Measurements from ENCODE around the gene PRKCQ.

The PRKCQ gene

DNA sequence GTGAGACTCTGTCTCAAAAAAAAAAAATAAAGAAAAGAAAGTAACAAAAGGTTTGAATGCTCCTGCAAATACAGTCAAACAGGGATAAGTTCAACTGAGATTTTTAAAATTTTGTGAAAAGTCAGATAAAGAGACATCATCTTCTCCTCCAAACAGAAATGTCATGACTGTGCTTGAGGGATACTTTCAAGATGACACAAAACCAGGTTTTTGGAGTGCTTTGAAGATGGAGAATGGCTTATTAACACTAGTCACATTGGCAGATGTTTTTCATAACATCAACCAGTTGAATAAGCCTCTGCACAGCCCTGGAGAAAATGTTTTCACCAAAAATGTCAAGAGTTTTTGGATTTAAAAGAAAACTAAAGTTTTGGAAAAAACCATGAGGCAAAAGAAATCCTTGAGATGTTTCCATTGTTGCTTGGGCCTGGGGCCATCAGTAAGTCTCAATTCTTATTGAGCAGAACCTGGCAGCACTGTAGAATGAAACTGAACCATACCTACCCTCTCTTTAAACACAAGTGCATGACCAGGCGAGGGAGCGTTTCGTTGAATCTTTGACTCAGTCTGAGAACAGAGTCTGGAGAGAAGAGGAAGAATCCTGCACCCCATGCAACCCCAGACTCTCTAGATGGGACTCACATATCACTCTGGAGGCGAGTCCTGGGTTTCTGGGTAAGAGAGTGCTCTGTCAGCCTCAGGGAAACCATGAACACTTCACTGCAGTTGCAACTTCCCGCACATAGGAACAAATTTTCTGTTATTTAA lies 37.4 kb upstream of the PRKCQ start:
- no peak for DNase-seq (ENCODE audit: low read depth in 1 of 2, low spot score in 1 of 2)
- no peaks in the 10 kb centered on the region for H3K27me3 ChIP-seq (ENCODE audit: insufficient read depth, poor library complexity, severe bottlenecking)
- TF ChIP-seq GABPA (IDR thresholded peaks at IDR 0.05; ENCODE audit: low read depth), result no peak
- TF ChIP-seq, protein P1, sequence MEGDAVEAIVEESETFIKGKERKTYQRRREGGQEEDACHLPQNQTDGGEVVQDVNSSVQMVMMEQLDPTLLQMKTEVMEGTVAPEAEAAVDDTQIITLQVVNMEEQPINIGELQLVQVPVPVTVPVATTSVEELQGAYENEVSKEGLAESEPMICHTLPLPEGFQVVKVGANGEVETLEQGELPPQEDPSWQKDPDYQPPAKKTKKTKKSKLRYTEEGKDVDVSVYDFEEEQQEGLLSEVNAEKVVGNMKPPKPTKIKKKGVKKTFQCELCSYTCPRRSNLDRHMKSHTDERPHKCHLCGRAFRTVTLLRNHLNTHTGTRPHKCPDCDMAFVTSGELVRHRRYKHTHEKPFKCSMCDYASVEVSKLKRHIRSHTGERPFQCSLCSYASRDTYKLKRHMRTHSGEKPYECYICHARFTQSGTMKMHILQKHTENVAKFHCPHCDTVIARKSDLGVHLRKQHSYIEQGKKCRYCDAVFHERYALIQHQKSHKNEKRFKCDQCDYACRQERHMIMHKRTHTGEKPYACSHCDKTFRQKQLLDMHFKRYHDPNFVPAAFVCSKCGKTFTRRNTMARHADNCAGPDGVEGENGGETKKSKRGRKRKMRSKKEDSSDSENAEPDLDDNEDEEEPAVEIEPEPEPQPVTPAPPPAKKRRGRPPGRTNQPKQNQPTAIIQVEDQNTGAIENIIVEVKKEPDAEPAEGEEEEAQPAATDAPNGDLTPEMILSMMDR (IDR thresholded peaks at IDR 0.05; ENCODE audit: insufficient read depth, low read length), result no peak
- TF ChIP-seq REST (IDR thresholded peaks at IDR 0.05; ENCODE audit: insufficient replicate concordance, low read depth), result no peak
- no peak for TF ChIP-seq POLR2AphosphoS5 (IDR thresholded peaks at IDR 0.05; ENCODE audit: low read depth)
- no peak for TF ChIP-seq SPI1 (IDR thresholded peaks at IDR 0.05; ENCODE audit: borderline replicate concordance, low read depth)
- no peak overlapping the region for H3K27ac ChIP-seq (replicated peaks)
- no peak overlapping the region for H3K4me3 ChIP-seq (replicated peaks; ENCODE audit: insufficient read depth, low read length)

DNA sequence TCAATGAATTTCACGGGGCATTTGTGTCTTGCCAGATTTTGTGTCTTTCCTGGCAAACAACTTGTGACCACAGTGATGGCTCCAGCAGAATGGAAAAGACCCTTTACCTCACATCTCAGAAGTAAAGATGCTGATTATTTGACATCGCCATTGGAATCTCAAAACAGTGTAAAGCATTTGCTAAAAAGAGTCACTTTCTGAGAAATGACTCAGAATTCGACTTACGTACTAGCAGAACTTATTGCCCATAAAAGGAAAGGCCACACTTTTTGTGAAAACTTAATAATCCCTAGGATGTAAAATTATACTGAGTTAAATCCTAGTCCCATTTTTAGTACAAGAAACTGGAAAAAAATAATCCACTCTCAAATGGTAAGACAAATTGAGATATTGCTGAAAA lies 35.9 kb upstream of the PRKCQ start:
- TF ChIP-seq SPI1 (IDR thresholded peaks at IDR 0.05; ENCODE audit: borderline replicate concordance, low read depth), result no peak
- TF ChIP-seq, protein P1 (IDR thresholded peaks at IDR 0.05; ENCODE audit: insufficient read depth, low read length), result no peak
- no peak for TF ChIP-seq GABPA (IDR thresholded peaks at IDR 0.05; ENCODE audit: low read depth)
- TF ChIP-seq REST (IDR thresholded peaks at IDR 0.05; ENCODE audit: insufficient replicate concordance, low read depth), result no peak
- TF ChIP-seq POLR2AphosphoS5 (IDR thresholded peaks at IDR 0.05; ENCODE audit: low read depth), result no peak
- Histone ChIP-seq H3K4me3 (replicated peaks; ENCODE audit: insufficient read depth, low read length) (no peak overlapping the region), H3K27me3 (ENCODE audit: insufficient read depth, poor library complexity, severe bottlenecking) (no peaks in the 10 kb centered on the region), H3K27ac (replicated peaks) (no peak overlapping the region)
- DNase-seq (ENCODE audit: low read depth in 1 of 2, low spot score in 1 of 2), result no peak

DNA sequence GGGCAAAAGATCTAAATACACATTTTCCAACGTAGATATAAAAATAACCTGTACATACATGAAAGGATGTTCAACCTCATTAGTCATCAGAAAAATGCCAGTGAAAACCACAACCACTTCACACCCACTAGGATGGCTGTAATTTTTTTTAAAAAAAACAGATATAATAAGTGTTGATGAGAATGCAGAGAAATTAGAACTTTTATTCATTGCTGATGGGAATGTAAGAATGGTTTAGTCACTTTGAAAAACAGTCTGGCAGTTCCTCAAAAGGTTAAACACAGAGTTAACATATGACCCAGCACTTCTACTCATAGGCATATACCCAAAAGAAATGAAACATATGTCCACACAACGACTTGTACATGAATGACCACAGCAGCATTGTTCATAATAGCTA lies 32.3 kb upstream of the PRKCQ start:
- no peak for DNase-seq (ENCODE audit: low read depth in 1 of 2, low spot score in 1 of 2)
- no peak overlapping the region for H3K4me3 ChIP-seq (replicated peaks; ENCODE audit: insufficient read depth, low read length)
- no peak overlapping the region for H3K27ac ChIP-seq (replicated peaks)
- H3K27me3 ChIP-seq (ENCODE audit: insufficient read depth, poor library complexity, severe bottlenecking), result no peaks in the 10 kb centered on the region
- TF ChIP-seq, protein P1 (IDR thresholded peaks at IDR 0.05; ENCODE audit: insufficient read depth, low read length), result no peak
- TF ChIP-seq POLR2AphosphoS5 (IDR thresholded peaks at IDR 0.05; ENCODE audit: low read depth), result no peak
- no peak for TF ChIP-seq SPI1 (IDR thresholded peaks at IDR 0.05; ENCODE audit: borderline replicate concordance, low read depth)
- no peak for TF ChIP-seq REST (IDR thresholded peaks at IDR 0.05; ENCODE audit: insufficient replicate concordance, low read depth)
- no peak for TF ChIP-seq GABPA (IDR thresholded peaks at IDR 0.05; ENCODE audit: low read depth)

Measured in HL-60 (cell line).